GM10266 (cell line): ENCODE results near the gene DNAH7.

Source experiments
- DNase-seq: peaks from one replicate; pipeline ENCODE4 v3.0.0; 2012; ENCODE audit errors: extremely low spot score
- CTCF ChIP-seq: IDR thresholded peaks from 2 replicates; pipeline ENCODE4 v1.5.1; 2012; ENCODE audit warnings: mild to moderate bottlenecking, low read depth; ENCODE audit not compliant: control insufficient read depth, insufficient read depth; ENCODE audit errors: missing control alignments

DNAH7 gene

GRCh38 chr2:195819276-195819675 lies 249.4 kb downstream of the DNAH7 start:
- TF ChIP-seq CTCF = no peak
- DNase-seq = no peak

GRCh38 chr2:195818526-195818925 lies 250.1 kb downstream of the DNAH7 start:
- DNase-seq = no peak
- no peak for TF ChIP-seq CTCF

GRCh38 chr2:195818106-195818505 lies 250.5 kb downstream of the DNAH7 start:
- no peak for TF ChIP-seq CTCF

GRCh38 chr2:195815083-195815482 lies 253.6 kb downstream of the DNAH7 start:
- TF ChIP-seq CTCF = no peak
- no peak for DNase-seq

More at GRCh38 chr2:195818106-195818505, 250.5 kb downstream of the DNAH7 start:
- no peak for DNase-seq

- TF ChIP-seq CTCF = no peak
- DNase-seq = no peak
These were observed 255.2 kb downstream of the DNAH7 start for GRCh38 chr2:195813421-195813820.

GRCh38 chr2:195810340-195811098 lies 258.1 kb downstream of the DNAH7 start:
- TF ChIP-seq CTCF = no peak
- no peak for DNase-seq

- DNase-seq = no peak
- TF ChIP-seq CTCF = no peak
These were observed 260.4 kb downstream of the DNAH7 start for GRCh38 chr2:195808189-195808588.
